ENCODE results near the gene TMEM132E.

DNA sequence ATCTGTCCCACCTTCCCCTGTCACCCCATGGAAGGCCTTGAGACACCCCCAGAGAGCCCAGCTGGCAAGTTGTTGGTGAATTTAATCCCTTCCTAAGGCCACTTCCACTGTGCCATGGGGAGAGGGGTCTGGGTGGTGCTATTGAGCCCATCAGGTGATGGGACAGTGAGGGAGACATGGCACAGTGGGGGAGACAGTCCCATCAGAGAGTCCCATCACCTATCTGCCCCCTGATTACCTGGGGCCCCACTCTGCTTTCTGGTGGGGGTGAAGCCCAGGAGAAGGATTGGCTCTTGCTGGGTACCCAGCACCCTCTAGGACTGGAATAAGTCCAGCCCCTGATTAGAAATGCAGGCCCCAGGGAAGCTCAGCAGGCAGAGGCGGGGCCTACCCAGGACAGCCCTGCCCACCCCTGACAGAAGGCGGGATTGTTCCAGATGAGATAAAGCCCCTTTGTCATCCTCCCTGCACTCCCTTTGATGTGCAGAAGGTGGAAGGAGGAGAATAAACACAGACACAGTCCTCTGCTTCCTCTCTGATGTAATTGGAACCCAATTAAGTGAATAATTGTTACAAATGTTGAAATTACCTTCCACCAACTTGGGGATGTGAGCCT lies 18.9 kb downstream of the TMEM132E start:
- TF ChIP-seq, protein P1, sequence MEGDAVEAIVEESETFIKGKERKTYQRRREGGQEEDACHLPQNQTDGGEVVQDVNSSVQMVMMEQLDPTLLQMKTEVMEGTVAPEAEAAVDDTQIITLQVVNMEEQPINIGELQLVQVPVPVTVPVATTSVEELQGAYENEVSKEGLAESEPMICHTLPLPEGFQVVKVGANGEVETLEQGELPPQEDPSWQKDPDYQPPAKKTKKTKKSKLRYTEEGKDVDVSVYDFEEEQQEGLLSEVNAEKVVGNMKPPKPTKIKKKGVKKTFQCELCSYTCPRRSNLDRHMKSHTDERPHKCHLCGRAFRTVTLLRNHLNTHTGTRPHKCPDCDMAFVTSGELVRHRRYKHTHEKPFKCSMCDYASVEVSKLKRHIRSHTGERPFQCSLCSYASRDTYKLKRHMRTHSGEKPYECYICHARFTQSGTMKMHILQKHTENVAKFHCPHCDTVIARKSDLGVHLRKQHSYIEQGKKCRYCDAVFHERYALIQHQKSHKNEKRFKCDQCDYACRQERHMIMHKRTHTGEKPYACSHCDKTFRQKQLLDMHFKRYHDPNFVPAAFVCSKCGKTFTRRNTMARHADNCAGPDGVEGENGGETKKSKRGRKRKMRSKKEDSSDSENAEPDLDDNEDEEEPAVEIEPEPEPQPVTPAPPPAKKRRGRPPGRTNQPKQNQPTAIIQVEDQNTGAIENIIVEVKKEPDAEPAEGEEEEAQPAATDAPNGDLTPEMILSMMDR (conservative IDR thresholded peaks at IDR 0.05; ENCODE audit: low read depth, low read length): no peak
- no peak for TF ChIP-seq MAZ (IDR thresholded peaks at IDR 0.05; ENCODE audit: borderline replicate concordance, low read depth, low read length)
- no peak for TF ChIP-seq SMC3 (IDR thresholded peaks at IDR 0.05; ENCODE audit: low read depth, low read length)
- no peak for TF ChIP-seq RAD21 (IDR thresholded peaks at IDR 0.05; ENCODE audit: low read length)
- no peak for TF ChIP-seq RFX5 (IDR thresholded peaks at IDR 0.05; ENCODE audit: low read depth, low read length)
- no peak for TF ChIP-seq CHD1 (IDR thresholded peaks at IDR 0.05; ENCODE audit: low read depth, low read length)
- no peak for TF ChIP-seq MXI1 (IDR thresholded peaks at IDR 0.05; ENCODE audit: borderline replicate concordance, low read depth, low read length)

All from IMR-90 (cell line).